CD8-positive, alpha-beta memory T cell (primary cell): ENCODE measurements around the gene MACROH2A2. TPM values are rescaled to one million over a fixed set of nuclear protein-coding genes. Genes with fewer than 3 reads are reported as not detected.
A peak's percentile ranks its signal among the peaks of the same experiment; 100 is the strongest.

Experiments used
- CTCF ChIA-PET: fragments of 350-600 bp; sonication (Branson Sonifier 250); formaldehyde crosslinking; loops from one replicate; lab custom pipeline; 2021; ENCODE audit warnings: antibody characterized with exemption; lab: Charles Lee
- POLR2A ChIA-PET: fragments of 350-600 bp; sonication (Branson Sonifier 250); formaldehyde crosslinking; loops from one replicate; lab custom pipeline; 2021; ENCODE audit warnings: antibody characterized with exemption; lab: Charles Lee
- DNase-seq, 5 donors: peaks; one replicate each; pipeline versions ENCODE4 v3.0.0 to v3.0.0-alpha.2; 2020 to 2022; ENCODE audit warnings: mixed read lengths in 1 of 5
- H3K27ac ChIP-seq: one replicate; pipeline ENCODE4 v1.7.0; 2013; ENCODE audit warnings: low read depth, mild to moderate bottlenecking, low read length, moderate library complexity
- H3K27me3 ChIP-seq: 2 replicates; pipeline ENCODE4 v1.7.0; 2013; ENCODE audit warnings: low read length, mild to moderate bottlenecking; ENCODE audit not compliant: insufficient read depth, poor library complexity, severe bottlenecking
- H3K36me3 ChIP-seq: 2 replicates; pipeline ENCODE4 v1.7.0; 2013; ENCODE audit warnings: mild to moderate bottlenecking, low read length, moderate library complexity; ENCODE audit not compliant: insufficient read depth
- H3K4me1 ChIP-seq: 2 replicates; pipeline ENCODE4 v1.7.0; 2013; ENCODE audit warnings: mild to moderate bottlenecking, low read length, moderate library complexity; ENCODE audit not compliant: insufficient read depth
- H3K4me3 ChIP-seq: 2 replicates; pipeline ENCODE4 v1.7.0; 2013; ENCODE audit warnings: mild to moderate bottlenecking, low read length
- H3K9me3 ChIP-seq: 2 replicates; pipeline ENCODE4 v1.7.0; 2013; ENCODE audit warnings: mild to moderate bottlenecking, low read length
- H3K27ac Mint-ChIP-seq, 8 donors: one replicate each; pipeline ENCODE4 v1.8.0; 2020 to 2021; ENCODE audit warnings: mixed read lengths in 8 of 8, mild to moderate bottlenecking in 6 of 8, inconsistent platforms in 3 of 8, moderate library complexity in 3 of 8
- H3K27me3 Mint-ChIP-seq, 2 donors: one replicate each; pipeline ENCODE4 v1.8.0; 2020 to 2021; ENCODE audit warnings: mixed read lengths in 2 of 2, mild to moderate bottlenecking in 1 of 2, moderate library complexity in 1 of 2
- H3K36me3 Mint-ChIP-seq, 3 donors: one replicate each; pipeline ENCODE4 v1.8.0; 2020 to 2021; ENCODE audit warnings: mixed read lengths in 3 of 3, inconsistent platforms in 1 of 3, mild to moderate bottlenecking in 1 of 3
- H3K4me1 Mint-ChIP-seq, 3 donors: one replicate each; pipeline ENCODE4 v1.8.0; 2020 to 2021; ENCODE audit warnings: mixed read lengths in 3 of 3, inconsistent platforms in 1 of 3, mild to moderate bottlenecking in 1 of 3
- H3K4me3 Mint-ChIP-seq, 7 donors: one replicate each; pipeline ENCODE4 v1.8.0; 2020 to 2021; ENCODE audit warnings: mixed read lengths in 7 of 7, mild to moderate bottlenecking in 6 of 7, moderate library complexity in 4 of 7, inconsistent platforms in 2 of 7
- H3K9me3 Mint-ChIP-seq, 5 donors: one replicate each; pipeline ENCODE4 v1.8.0; 2020 to 2022; ENCODE audit warnings: mixed read lengths in 5 of 5, mild to moderate bottlenecking in 3 of 5, moderate library complexity in 2 of 5, inconsistent platforms in 1 of 5
- polyA plus RNA-seq: library from polyadenylated mRNA; unstranded; fragments of 300-500 nt; fragmentation: Illumina TruSeq; gene quantifications from one replicate; pipeline ENCODE4 v1.2.3, GENCODE V29; 2021
- total RNA-seq, 2 experiments: library from RNA; stranded (reverse); gene quantifications; one replicate each; pipeline ENCODE4 v1.2.3, GENCODE V29; 2021

MACROH2A2 gene
- total and polyA plus RNA-seq, 3 experiments from 2014 or later = 2.9 to 4.3 (median 3.4) TPM

GRCh38 chr10:70106958-70107791 is 54.5 kb downstream of the MACROH2A2 start:
- no peaks in the 10 kb centered on the region for H3K9me3 Mint-ChIP-seq
- no peak for DNase-seq
- H3K27me3 Mint-ChIP-seq = no peaks in the 10 kb centered on the region
- H3K27ac ChIP-seq = no peak overlapping the region
- no peaks in the 10 kb centered on the region for H3K4me1 ChIP-seq
- H3K36me3 Mint-ChIP-seq = peaks cover 0 to 76% (median 13%) of the 10 kb centered on the region in 3 donors
- CTCF ChIA-PET = interaction anchor here (1.1 to 6.8 kb wide), 3 partner anchors 10 to 63 kb away, joined by 3 to 44 read pairs (median 3); partner anchors contain the start of gene SAR1A
- POLR2A ChIA-PET = no interaction called here
- H3K4me3 Mint-ChIP-seq = no peak overlapping the region
- no peak overlapping the region for H3K4me3 ChIP-seq
- no peaks in the 10 kb centered on the region for H3K27me3 ChIP-seq
- H3K27ac Mint-ChIP-seq = peak overlapping the region in 4 of 8 donors; percentile 44 to 52 (median 48)
- no peaks in the 10 kb centered on the region for H3K9me3 ChIP-seq
- peaks cover 0 to 26% (median 5%) of the 10 kb centered on the region in 3 donors for H3K4me1 Mint-ChIP-seq
- H3K36me3 ChIP-seq = peaks cover 14% of the 10 kb centered on the region

- peaks cover 0 to 79% (median 7%) of the 10 kb centered on the region in 3 donors for H3K36me3 Mint-ChIP-seq
- Histone ChIP-seq H3K4me1 (no peaks in the 10 kb centered on the region), H3K9me3 (no peaks in the 10 kb centered on the region), H3K27me3 (no peaks in the 10 kb centered on the region), H3K4me3 (no peak overlapping the region), H3K27ac (no peak overlapping the region), H3K36me3 (peaks cover 23% of the 10 kb centered on the region)
- no peaks in the 10 kb centered on the region for H3K27me3 Mint-ChIP-seq
- H3K27ac Mint-ChIP-seq = no peak overlapping the region
- POLR2A ChIA-PET = no interaction called here
- peaks cover 0 to 24% (median 5%) of the 10 kb centered on the region in 3 donors for H3K4me1 Mint-ChIP-seq
- H3K9me3 Mint-ChIP-seq = no peaks in the 10 kb centered on the region
- no peak for DNase-seq
- no peak overlapping the region for H3K4me3 Mint-ChIP-seq
- CTCF ChIA-PET = interaction anchor here (6.8 kb wide), 1 partner anchor 8 kb away, joined by 44 read pairs; no protein-coding TSS in a partner anchor
Observed at GRCh38 chr10:70109064-70109729, 56.6 kb downstream of the MACROH2A2 start.

- peaks cover 6% of the 10 kb centered on the region for H3K4me1 ChIP-seq
- H3K9me3 ChIP-seq = no peaks in the 10 kb centered on the region
- Mint-ChIP-seq H3K4me3 (no peak overlapping the region), H3K27ac (peak overlapping the region in 2 of 8 donors; percentile 22 to 48), H3K9me3 (no peaks in the 10 kb centered on the region), H3K4me1 (peaks cover 5 to 19% (median 11%) of the 10 kb centered on the region in 3 donors), H3K27me3 (no peaks in the 10 kb centered on the region), H3K36me3 (peaks cover 0 to 76% (median 8%) of the 10 kb centered on the region in 3 donors)
- CTCF ChIA-PET = no interaction called here
- DNase-seq = no peak
- H3K36me3 ChIP-seq = peaks cover 19% of the 10 kb centered on the region
- no peak overlapping the region for H3K27ac ChIP-seq
- H3K4me3 ChIP-seq = no peak overlapping the region
- no peaks in the 10 kb centered on the region for H3K27me3 ChIP-seq
- POLR2A ChIA-PET = no interaction called here
Observed at GRCh38 chr10:70111496-70111895, 58.9 kb downstream of the MACROH2A2 start.

GRCh38 chr10:70112071-70112470 is 59.4 kb downstream of the MACROH2A2 start:
- POLR2A ChIA-PET = no interaction called here
- peaks cover 19% of the 10 kb centered on the region for H3K36me3 ChIP-seq
- no peaks in the 10 kb centered on the region for H3K27me3 Mint-ChIP-seq

GRCh38 chr10:70114902-70115301 is 62.3 kb downstream of the MACROH2A2 start:
- H3K36me3 Mint-ChIP-seq = peaks cover 0 to 74% (median 5%) of the 10 kb centered on the region in 3 donors
- H3K9me3 ChIP-seq = no peaks in the 10 kb centered on the region
- H3K36me3 ChIP-seq = peaks cover 16% of the 10 kb centered on the region
- H3K4me3 Mint-ChIP-seq = no peak overlapping the region
- H3K4me1 ChIP-seq = peaks cover 7% of the 10 kb centered on the region
- ChIA-PET CTCF (interaction anchor here (1.2 to 4.9 kb wide), 10 partner anchors 9 to 695 kb away, joined by 3 to 51 read pairs (median 15); partner anchors contain the start of gene TYSND1), POLR2A (no interaction called here)
- DNase-seq = no peak
- peaks cover 5 to 9% (median 6%) of the 10 kb centered on the region in 3 donors for H3K4me1 Mint-ChIP-seq
- no peaks in the 10 kb centered on the region for H3K9me3 Mint-ChIP-seq
- no peak overlapping the region for H3K4me3 ChIP-seq
- no peak overlapping the region for H3K27ac ChIP-seq
- H3K27ac Mint-ChIP-seq = no peak overlapping the region
- H3K27me3 Mint-ChIP-seq = no peaks in the 10 kb centered on the region
- no peaks in the 10 kb centered on the region for H3K27me3 ChIP-seq

More at GRCh38 chr10:70112071-70112470, 59.4 kb downstream of the MACROH2A2 start:
- Histone ChIP-seq H3K4me3 (no peak overlapping the region), H3K4me1 (peaks cover 7% of the 10 kb centered on the region), H3K27ac (no peak overlapping the region), H3K9me3 (no peaks in the 10 kb centered on the region), H3K27me3 (no peaks in the 10 kb centered on the region)
- peak in 1 of 5 donors; percentile 16 for DNase-seq
- no peak overlapping the region for H3K4me3 Mint-ChIP-seq
- peaks cover 5 to 20% (median 11%) of the 10 kb centered on the region in 3 donors for H3K4me1 Mint-ChIP-seq
- H3K27ac Mint-ChIP-seq = peak overlapping the region in 2 of 8 donors; percentile 57 to 73
- peaks cover 0 to 74% (median 8%) of the 10 kb centered on the region in 3 donors for H3K36me3 Mint-ChIP-seq
- CTCF ChIA-PET = interaction anchor here (1.0 kb wide), 1 partner anchor 37 kb away, joined by 3 read pairs; no protein-coding TSS in a partner anchor
- no peaks in the 10 kb centered on the region for H3K9me3 Mint-ChIP-seq

- Histone ChIP-seq H3K4me1 (peaks cover 7% of the 10 kb centered on the region), H3K9me3 (no peaks in the 10 kb centered on the region), H3K27ac (no peak overlapping the region), H3K36me3 (peaks cover 11% of the 10 kb centered on the region), H3K27me3 (no peaks in the 10 kb centered on the region), H3K4me3 (no peak overlapping the region)
- peak; percentile 40 to 75 (median 42) for DNase-seq
- Mint-ChIP-seq H3K27me3 (no peaks in the 10 kb centered on the region), H3K4me3 (peak overlapping the region in 1 of 7 donors; percentile 39), H3K27ac (peak overlapping the region in 3 of 8 donors; percentile 44 to 75 (median 72)), H3K36me3 (peaks cover 3 to 76% (median 9%) of the 10 kb centered on the region in 3 donors), H3K9me3 (no peaks in the 10 kb centered on the region), H3K4me1 (peaks cover 5 to 9% (median 6%) of the 10 kb centered on the region in 3 donors)
- POLR2A ChIA-PET = interaction anchor here (0.6 to 1.7 kb wide), 3 partner anchors 30 to 770 kb away, joined by 3 to 11 read pairs (median 3); partner anchors contain the start of gene TYSND1
- CTCF ChIA-PET = interaction anchor here (0.7 to 4.9 kb wide), 31 partner anchors 10 to 957 kb away, joined by 3 to 51 read pairs (median 4); partner anchors contain the start of genes PPA1, SAR1A and TYSND1
Observed at GRCh38 chr10:70115948-70116682, 63.5 kb downstream of the MACROH2A2 start.

GRCh38 chr10:70117646-70118045 is 65.0 kb downstream of the MACROH2A2 start:
- Histone ChIP-seq H3K4me1 (peaks cover 7% of the 10 kb centered on the region), H3K9me3 (no peaks in the 10 kb centered on the region), H3K27me3 (no peaks in the 10 kb centered on the region), H3K36me3 (peaks cover 4% of the 10 kb centered on the region), H3K27ac (no peak overlapping the region), H3K4me3 (no peak overlapping the region)
- Mint-ChIP-seq H3K27me3 (no peaks in the 10 kb centered on the region), H3K27ac (peak overlapping the region in 1 of 8 donors; percentile 4), H3K9me3 (no peaks in the 10 kb centered on the region), H3K36me3 (peaks cover 3 to 65% (median 7%) of the 10 kb centered on the region in 3 donors), H3K4me1 (peaks cover 5 to 9% (median 6%) of the 10 kb centered on the region in 3 donors), H3K4me3 (no peak overlapping the region)
- POLR2A ChIA-PET = no interaction called here
- CTCF ChIA-PET = interaction anchor here (0.8 to 6.4 kb wide), 12 partner anchors 9 to 160 kb away, joined by 3 to 51 read pairs (median 6); partner anchors contain the start of genes PPA1 and TYSND1
- DNase-seq = no peak
